ENCODE measurements around the gene GCAT. TPM values are rescaled to one million over a fixed set of nuclear protein-coding genes. Genes with fewer than 3 reads are reported as not detected.

GCAT gene
- total RNA-seq, 4 donors from 2014 or later = 30.4 to 59.1 (median 38.2) TPM

MicroRNAs within 50 kb of the gene (microRNA counts, 767-probe panel; counts per million panel counts)
- microRNA hsa-miR-658 (0 counts per million in 2 donors), microRNA hsa-miR-659-3p (0 counts per million in 2 donors)

Small RNA genes lying within 50 kb of the gene (microRNA-seq; reads per million reads assigned to microRNA genes)
- not detected for gene MIR659

Small RNA genes lying within 50 kb of the gene (small RNA-seq; reads per million reads assigned to genes)
- not detected for gene MIR659

Other genes with a start within 250 kb of the GCAT start
- gene CDC42EP1, start 247.5 kb upstream of the GCAT start, total RNA-seq = 10 to 100 TPM; 15.7 to 23.3 (median 18.3) TPM
- gene LGALS2, start 227.8 kb upstream of the GCAT start, total RNA-seq = not detected
- 10 to 100 TPM; 46.2 to 90.5 (median 60.4) TPM for gene GGA1, start 199.1 kb upstream of the GCAT start, total RNA-seq
- gene SH3BP1, start 168.3 kb upstream of the GCAT start, total RNA-seq = 10 to 100 TPM in 1 of 4 donors, 1 to 10 TPM in 2, under 1 TPM in 1; 0.81 to 10.1 (median 3.3) TPM
- gene PDXP, start 149.2 kb upstream of the GCAT start, total RNA-seq = 10 to 100 TPM in 3 of 4 donors, 1 to 10 TPM in 1; 4.2 to 15.8 (median 12.3) TPM
- gene LGALS1, start 132.3 kb upstream of the GCAT start, total RNA-seq = 100 to 1,000 TPM; 146 to 212 (median 188) TPM
- 10 to 100 TPM; 18.7 to 52.6 (median 47.6) TPM for gene NOL12, start 121.6 kb upstream of the GCAT start, total RNA-seq
- gene TRIOBP, start 110.9 kb upstream of the GCAT start, total RNA-seq = 100 to 1,000 TPM; 120 to 150 (median 140) TPM
- gene GALR3, start 15.4 kb downstream of the GCAT start, total RNA-seq = not detected
- gene ANKRD54, start 36.4 kb downstream of the GCAT start, total RNA-seq = 10 to 100 TPM; 54.7 to 75.9 (median 61.5) TPM
- 100 to 1,000 TPM; 423 to 557 (median 455) TPM for gene EIF3L, start 41.5 kb downstream of the GCAT start, total RNA-seq
- 10 to 100 TPM; 22.2 to 48.3 (median 30.8) TPM for gene MICALL1, start 98.4 kb downstream of the GCAT start, total RNA-seq
- gene C22orf23, start 145.7 kb downstream of the GCAT start, total RNA-seq = 1 to 10 TPM in 1 of 4 donors, under 1 TPM in 3; 0.59 to 1.7 (median 0.73) TPM
- 10 to 100 TPM; 19.7 to 88.9 (median 55.2) TPM for gene POLR2F, start 145.8 kb downstream of the GCAT start, total RNA-seq
- gene SOX10, start 176.6 kb downstream of the GCAT start, total RNA-seq = under 1 TPM in 1 of 4 donors, not detected in 3; 0.34 TPM
- 10 to 100 TPM; 52.2 to 81.4 (median 57.5) TPM for gene PICK1, start 249.5 kb downstream of the GCAT start, total RNA-seq

Data from thyroid gland (tissue), 4 donors.